SH-SY5Y (cell line): ENCODE measurements around the gene FSTL4.

Experiments used
- GATA2 ChIP-seq: IDR thresholded peaks from 2 replicates; pipeline ENCODE4 v1.6.1; 2011; ENCODE audit warnings: mild to moderate bottlenecking, low read depth, low read length
- GATA3 ChIP-seq: IDR thresholded peaks from 2 replicates; pipeline ENCODE4 v1.6.1; 2011; ENCODE audit warnings: low read depth, mild to moderate bottlenecking, low read length, moderate library complexity

DNA sequence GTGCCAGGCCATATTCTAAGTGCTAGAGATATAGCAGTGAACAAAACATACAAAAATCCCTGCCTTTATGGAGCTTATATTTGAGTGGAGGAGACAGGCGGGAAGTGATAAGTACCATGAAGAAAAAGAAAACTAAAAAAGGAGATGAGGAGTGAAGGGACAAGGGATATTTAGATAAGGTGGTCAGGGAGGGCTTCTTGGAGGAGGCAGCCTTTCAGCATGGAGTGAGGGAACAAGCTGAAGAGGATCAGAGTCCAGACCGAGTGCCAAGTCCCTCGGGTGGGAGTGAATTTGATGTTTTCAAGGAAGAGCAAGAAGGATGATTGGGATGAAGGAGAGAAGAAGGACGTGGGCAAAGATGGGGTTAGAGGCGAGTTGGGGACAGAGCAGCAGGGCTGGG, 190.5 kb downstream of the FSTL4 start:
- TF ChIP-seq GATA2 = no peak
- no peak for TF ChIP-seq GATA3
